ENCODE measurements around the gene TSLP.

The TSLP gene

GRCh38 chr5:111115229-111115628, 43.7 kb downstream of the TSLP start:
- TF ChIP-seq CTCF (IDR thresholded peaks at IDR 0.05; ENCODE audit: low read depth, low read length, missing control alignments), result no peak
- Histone ChIP-seq H3K27me3 (replicated peaks) (no peaks in the 10 kb centered on the region), H3K36me3 (replicated peaks) (peaks cover 44% of the 10 kb centered on the region), H3K27ac (no peak overlapping the region), H3K4me3 (ENCODE audit: low read depth, low read length) (no peak overlapping the region)
- in situ Hi-C loops (cut with HindIII; ENCODE audit: low pct_ligation_motif_present, low sequenced_read_pairs), result no loop called here
- no peak for DNase-seq

- Histone ChIP-seq H3K36me3 (replicated peaks) (peaks cover 46% of the 10 kb centered on the region), H3K27me3 (replicated peaks) (no peaks in the 10 kb centered on the region), H3K4me3 (ENCODE audit: low read depth, low read length) (no peak overlapping the region), H3K27ac (no peak overlapping the region)
- no peak for DNase-seq
- TF ChIP-seq CTCF (IDR thresholded peaks at IDR 0.05; ENCODE audit: low read depth, low read length, missing control alignments), result no peak
- in situ Hi-C loops (cut with HindIII; ENCODE audit: low pct_ligation_motif_present, low sequenced_read_pairs), result no loop called here
Measured at GRCh38 chr5:111116550-111116949, 45.0 kb downstream of the TSLP start.

- DNase-seq, result no peak
- H3K36me3 ChIP-seq (replicated peaks), result peaks cover 48% of the 10 kb centered on the region
- no peak for TF ChIP-seq CTCF (IDR thresholded peaks at IDR 0.05; ENCODE audit: low read depth, low read length, missing control alignments)
- no peak overlapping the region for H3K27ac ChIP-seq
- no peaks in the 10 kb centered on the region for H3K27me3 ChIP-seq (replicated peaks)
- in situ Hi-C loops (cut with HindIII; ENCODE audit: low pct_ligation_motif_present, low sequenced_read_pairs), result no loop called here
- no peak overlapping the region for H3K4me3 ChIP-seq (ENCODE audit: low read depth, low read length)
Measured at GRCh38 chr5:111117136-111117535, 45.6 kb downstream of the TSLP start.

GRCh38 chr5:111119221-111119620, 47.7 kb downstream of the TSLP start:
- no peak for DNase-seq
- in situ Hi-C loops (cut with HindIII; ENCODE audit: low pct_ligation_motif_present, low sequenced_read_pairs), result no loop called here
- Histone ChIP-seq H3K36me3 (replicated peaks) (peaks cover 49% of the 10 kb centered on the region), H3K27me3 (replicated peaks) (no peaks in the 10 kb centered on the region), H3K4me3 (ENCODE audit: low read depth, low read length) (no peak overlapping the region), H3K27ac (no peak overlapping the region)
- TF ChIP-seq CTCF (IDR thresholded peaks at IDR 0.05; ENCODE audit: low read depth, low read length, missing control alignments), result no peak

- TF ChIP-seq CTCF (IDR thresholded peaks at IDR 0.05; ENCODE audit: low read depth, low read length, missing control alignments), result no peak
- H3K27me3 ChIP-seq (replicated peaks), result no peaks in the 10 kb centered on the region
- H3K4me3 ChIP-seq (ENCODE audit: low read depth, low read length), result no peak overlapping the region
- in situ Hi-C loops (cut with HindIII; ENCODE audit: low pct_ligation_motif_present, low sequenced_read_pairs), result no loop called here
- H3K36me3 ChIP-seq (replicated peaks), result peaks cover 47% of the 10 kb centered on the region
- no peak for DNase-seq
- no peak overlapping the region for H3K27ac ChIP-seq
Measured at GRCh38 chr5:111119856-111120255, 48.3 kb downstream of the TSLP start.

- H3K36me3 ChIP-seq (replicated peaks), result peaks cover 51% of the 10 kb centered on the region
Measured at GRCh38 chr5:111120911-111121310, 49.4 kb downstream of the TSLP start.

More at GRCh38 chr5:111120911-111121310, 49.4 kb downstream of the TSLP start:
- DNase-seq, result no peak
- Histone ChIP-seq H3K27ac (no peak overlapping the region), H3K27me3 (replicated peaks) (no peaks in the 10 kb centered on the region), H3K4me3 (ENCODE audit: low read depth, low read length) (no peak overlapping the region)
- in situ Hi-C loops (cut with HindIII; ENCODE audit: low pct_ligation_motif_present, low sequenced_read_pairs), result no loop called here
- TF ChIP-seq CTCF (IDR thresholded peaks at IDR 0.05; ENCODE audit: low read depth, low read length, missing control alignments), result no peak
